Left ventricle myocardium inferior (tissue), 1 donor: ENCODE measurements around the gene E2F1. TPM values are rescaled to one million over a fixed set of nuclear protein-coding genes. Genes with fewer than 3 reads are reported as not detected.
"Not testable (repeated sequence)": the region's sequence is repeated elsewhere in the genome, so short reads cannot be mapped to it uniquely, and the experiment has no call there.

Source experiments
- DNase-seq: peaks from one replicate; pipeline ENCODE4 v3.0.0-alpha.2; 2020
- H3K27ac ChIP-seq: fragments of 200-600 bp; replicated peaks from 2 replicates; pipeline ENCODE4 v1.8.0; 2021
- H3K27me3 ChIP-seq: fragments of 200-600 bp; 2 replicates; pipeline ENCODE4 v1.8.0; 2021; ENCODE audit warnings: low read depth
- H3K36me3 ChIP-seq: fragments of 200-600 bp; 2 replicates; pipeline ENCODE4 v1.8.0; 2021
- H3K4me1 ChIP-seq: fragments of 200-600 bp; 2 replicates; pipeline ENCODE4 v1.8.0; 2021
- H3K4me3 ChIP-seq: fragments of 200-600 bp; 2 replicates; pipeline ENCODE4 v1.8.0; 2021; ENCODE audit warnings: mild to moderate bottlenecking, moderate library complexity
- H3K9me3 ChIP-seq: fragments of 200-600 bp; replicated peaks from 2 replicates; pipeline ENCODE4 v1.8.0; 2021
- CTCF ChIP-seq: fragments of 200-600 bp; IDR thresholded peaks from 2 replicates; pipeline ENCODE4 v1.8.0; 2021; ENCODE audit warnings: antibody characterized with exemption, mild to moderate bottlenecking, borderline replicate concordance
- intact Hi-C: fragments of 100-400 bp; cut with micrococcal nuclease; formaldehyde crosslinking; loops from one replicate; pipeline ENCODE4 v1.11.0; 2022
- total RNA-seq: library from RNA; stranded (reverse); fragmentation: NEBNext Ultra II Directional; extraction: Animal tissue kit (Norgen Biotek cat#: 25700); gene quantifications from one replicate; pipeline ENCODE4 v1.2.1, GENCODE V29; 2021
- donor health status: DM: no; HTN: yes; CAD: no; lungs with severe emphysema.

The E2F1 gene
- total RNA-seq, 1 donor from 2014 or later = 1.2 TPM

DNA sequence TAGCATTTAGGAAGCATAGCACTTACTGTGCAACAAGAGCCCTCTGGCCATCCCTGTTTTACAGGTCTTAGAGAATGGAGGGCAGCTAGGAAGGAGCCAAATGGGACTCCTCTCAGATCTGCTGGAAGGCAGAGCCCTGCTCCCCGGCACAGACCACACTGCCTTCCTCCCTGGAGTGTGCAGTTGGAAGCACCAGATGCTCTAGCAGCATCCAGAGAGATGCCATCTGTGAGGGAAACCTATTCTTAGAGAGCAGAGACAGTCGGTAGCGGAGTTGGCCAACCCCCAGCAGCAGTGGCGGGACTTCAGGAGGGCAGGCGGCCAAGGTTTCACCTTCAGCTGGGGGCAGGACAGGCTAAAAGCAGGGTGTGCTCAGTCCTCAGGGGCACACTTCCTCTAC, 16.7 kb upstream of the E2F1 start:
- Histone ChIP-seq H3K36me3 (peaks cover 21% of the 10 kb centered on the region), H3K27ac (no peak overlapping the region), H3K27me3 (no peaks in the 10 kb centered on the region), H3K4me3 (no peak overlapping the region), H3K4me1 (peaks cover 11% of the 10 kb centered on the region), H3K9me3 (no peaks in the 10 kb centered on the region)
- peak; percentile 75 for DNase-seq
- intact Hi-C loops = no loop called here
- TF ChIP-seq CTCF = no peak

DNA sequence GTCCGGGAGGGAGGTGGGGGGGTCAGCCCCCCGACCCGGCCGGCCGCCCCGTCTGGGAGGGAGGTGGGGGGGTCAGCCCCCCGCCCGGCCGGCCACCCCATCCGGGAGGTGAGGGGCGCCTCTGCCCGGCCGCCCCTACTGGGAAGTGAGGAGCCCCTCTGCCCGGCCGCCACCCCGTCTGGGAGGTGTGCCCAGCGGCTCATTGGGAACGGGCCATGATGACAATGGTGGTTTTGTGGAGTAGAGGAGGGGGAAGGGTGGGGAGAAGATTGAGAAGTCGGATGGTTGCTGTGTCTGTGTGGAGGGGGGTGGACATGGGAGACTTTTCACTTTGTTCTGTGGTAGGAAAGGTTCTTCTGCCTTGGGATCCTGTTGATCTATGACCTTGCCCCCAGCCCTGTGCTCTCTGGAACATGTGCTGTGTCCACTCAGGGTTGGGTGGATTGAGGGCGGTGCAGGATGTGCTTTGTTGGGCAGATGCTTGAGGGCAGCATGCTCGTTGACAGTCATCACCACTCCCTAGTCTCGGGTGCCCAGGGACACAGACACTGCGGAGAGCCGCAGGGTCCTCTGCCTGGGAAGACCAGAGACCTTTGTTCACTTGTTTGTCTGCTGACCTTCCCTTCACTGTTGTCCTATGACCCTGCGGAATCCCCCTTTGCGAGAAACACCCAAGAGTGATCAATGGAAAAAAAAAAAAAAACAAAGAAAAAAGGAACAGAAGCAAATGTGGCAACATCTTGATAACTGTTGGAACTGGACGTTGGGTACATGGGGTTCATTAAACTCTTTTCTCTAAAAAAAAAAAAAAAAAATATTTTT, 15.7 kb upstream of the E2F1 start:
- DNase-seq = no peak
- intact Hi-C loops = no loop called here
- TF ChIP-seq CTCF = no peak
- Histone ChIP-seq H3K4me1 (peaks cover 11% of the 10 kb centered on the region), H3K36me3 (peaks cover 11% of the 10 kb centered on the region), H3K27ac (no peak overlapping the region), H3K9me3 (no peaks in the 10 kb centered on the region), H3K4me3 (no peak overlapping the region), H3K27me3 (no peaks in the 10 kb centered on the region)

DNA sequence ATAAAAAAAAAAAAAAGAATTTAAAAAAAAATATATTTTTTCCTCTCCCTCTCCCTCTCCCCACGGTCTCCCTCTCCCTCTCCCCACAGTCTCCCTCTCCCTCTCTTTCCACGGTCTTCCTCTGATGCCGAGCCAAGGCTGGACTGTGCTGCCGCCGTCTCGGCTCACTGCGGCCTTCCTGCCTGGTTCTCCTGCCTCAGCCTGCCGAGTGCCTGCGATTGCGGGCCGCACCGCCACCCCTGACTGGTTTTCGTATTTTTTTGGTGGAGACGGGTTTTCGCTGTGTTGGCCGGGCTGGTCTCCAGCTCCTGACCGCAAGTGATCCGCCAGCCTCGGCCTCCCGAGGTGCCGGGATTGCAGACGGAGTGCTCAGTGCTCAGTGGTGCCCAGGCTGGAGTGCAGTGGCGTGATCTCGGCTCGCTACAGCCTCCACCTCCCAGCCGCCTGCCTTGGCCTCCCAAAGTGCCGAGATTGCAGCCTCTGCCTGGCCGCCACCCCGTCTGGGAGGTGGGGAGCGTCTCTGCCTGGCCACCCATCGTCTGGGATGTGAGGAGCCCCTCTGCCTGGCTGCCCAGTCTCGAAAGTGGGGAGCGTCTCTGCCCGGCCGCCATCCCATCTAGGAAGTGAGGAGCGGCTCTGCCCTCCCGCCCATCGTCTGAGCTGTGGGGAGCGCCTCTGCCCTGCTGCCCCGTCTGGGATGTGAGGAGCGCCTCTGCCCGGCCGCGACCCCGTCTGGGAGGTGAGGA, 14.7 kb upstream of the E2F1 start:
- intact Hi-C loops, H3K9me3 ChIP-seq, DNase-seq, H3K4me3 ChIP-seq, H3K27ac ChIP-seq, H3K27me3 ChIP-seq, H3K36me3 ChIP-seq: not testable (repeated sequence)
- peaks cover 11% of the 10 kb centered on the region for H3K4me1 ChIP-seq

DNA sequence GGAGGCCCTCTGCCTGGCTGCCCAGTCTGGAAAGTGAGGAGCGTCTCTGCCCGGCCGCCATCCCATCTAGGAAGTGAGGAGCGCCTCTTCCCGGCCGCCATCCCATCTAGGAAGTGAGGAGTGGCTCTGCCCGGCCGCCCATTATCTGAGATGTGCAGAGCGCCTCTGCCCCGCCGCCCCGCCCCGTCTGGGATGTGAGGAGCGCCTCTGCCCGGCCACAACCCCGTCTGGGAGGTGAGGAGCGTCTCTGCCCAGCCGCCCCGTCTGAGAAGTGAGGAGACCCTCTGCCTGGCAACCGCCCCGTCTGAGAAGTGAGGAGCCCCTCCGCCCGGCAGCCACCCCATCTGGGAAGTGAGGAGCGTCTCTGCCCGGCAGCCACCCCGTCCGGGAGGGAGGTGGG, 12.8 kb upstream of the E2F1 start:
- intact Hi-C loops, H3K4me3 ChIP-seq, H3K9me3 ChIP-seq, H3K27ac ChIP-seq, H3K36me3 ChIP-seq, DNase-seq, H3K27me3 ChIP-seq: not testable (repeated sequence)
- H3K4me1 ChIP-seq = peaks cover 15% of the 10 kb centered on the region

DNA sequence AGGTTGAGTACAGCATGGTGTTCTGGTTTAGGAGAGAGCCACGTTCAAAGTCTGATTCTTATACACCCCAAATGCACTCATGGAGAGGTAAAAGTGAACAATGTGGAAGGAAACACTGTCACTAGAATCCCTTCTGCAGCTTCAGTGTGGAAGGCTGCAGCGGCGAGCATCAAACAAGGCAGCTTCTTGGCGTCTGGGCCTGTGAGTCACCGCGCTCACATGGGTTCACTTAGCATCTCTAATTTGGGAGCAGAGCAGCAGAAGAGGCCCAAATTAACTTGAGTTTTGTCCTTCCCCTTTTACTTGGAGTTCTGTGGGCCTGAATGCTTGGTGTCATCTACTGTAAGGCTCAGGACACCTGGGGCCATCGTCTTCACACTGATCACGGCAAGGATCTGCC, 10.9 kb upstream of the E2F1 start:
- Histone ChIP-seq H3K27ac (peak overlapping the region; percentile 12), H3K4me1 (peaks cover 7% of the 10 kb centered on the region), H3K27me3 (no peaks in the 10 kb centered on the region), H3K4me3 (no peak overlapping the region), H3K36me3 (no peaks in the 10 kb centered on the region), H3K9me3 (no peaks in the 10 kb centered on the region)
- no peak for TF ChIP-seq CTCF
- DNase-seq = no peak
- intact Hi-C loops = no loop called here

DNA sequence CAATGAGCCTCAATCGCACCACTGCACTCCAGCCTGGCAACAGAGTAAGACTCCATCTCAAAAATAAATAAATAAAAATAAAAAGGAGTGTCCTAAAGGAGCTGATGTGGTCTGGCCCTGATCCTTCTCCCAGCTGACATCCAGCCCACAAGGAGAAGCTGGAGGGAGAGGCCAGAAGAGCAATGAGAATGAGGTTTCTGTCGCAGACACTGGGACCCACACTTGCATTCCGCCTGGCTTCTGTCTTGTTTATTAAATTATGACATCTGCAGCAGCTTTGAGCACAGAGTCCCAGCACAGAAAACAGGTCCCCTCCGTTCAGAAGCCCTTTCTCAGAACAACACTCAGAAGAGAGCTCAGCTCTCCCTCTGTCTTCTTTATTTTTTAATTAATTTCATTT, 10.3 kb upstream of the E2F1 start:
- H3K4me1 ChIP-seq = peaks cover 7% of the 10 kb centered on the region
- intact Hi-C loops = no loop called here
- no peak for DNase-seq
- H3K9me3 ChIP-seq = no peaks in the 10 kb centered on the region
- no peak overlapping the region for H3K27ac ChIP-seq
- H3K27me3 ChIP-seq = no peaks in the 10 kb centered on the region
- H3K36me3 ChIP-seq = no peaks in the 10 kb centered on the region
- no peak for TF ChIP-seq CTCF
- H3K4me3 ChIP-seq = no peak overlapping the region
